HL-60/S4 treated with retinoic acid at 250 ng/mL for 4 days and 3 days (cell line): Measurements from ENCODE around the gene CRACR2A.

Experiments used
- in situ Hi-C: fragments of 300-500 bp; cut with MboI; formaldehyde crosslinking; loops from 2 replicates; pipeline ENCODE4 v1.7.0; 2022; ENCODE audit warnings: low sequenced_read_pairs

The CRACR2A gene

DNA sequence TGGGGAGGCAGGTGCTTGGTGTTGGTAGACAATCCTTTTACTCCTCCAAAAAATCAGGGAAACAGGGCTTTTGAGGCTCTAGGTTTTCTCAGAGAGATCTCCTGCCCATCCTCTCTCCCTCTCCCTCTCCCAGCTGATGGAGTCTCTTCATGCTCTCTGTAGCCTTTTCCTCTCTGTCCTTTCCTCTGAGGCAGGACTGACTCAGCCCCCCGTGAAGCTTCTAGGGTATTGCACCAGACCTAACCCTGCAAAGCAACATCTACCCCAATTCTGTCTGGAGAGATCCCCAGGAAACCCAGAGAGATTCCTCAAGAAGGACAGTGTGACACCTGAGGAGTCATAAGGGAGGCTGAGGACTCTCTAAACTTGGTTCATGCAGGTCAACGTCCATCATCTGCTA lies 66.4 kb downstream of the CRACR2A start:
- in situ Hi-C loops, result no loop called here

GRCh38 chr12:3685830-3686229 lies 67.1 kb downstream of the CRACR2A start:
- in situ Hi-C loops, result no loop called here

GRCh38 chr12:3684449-3685051 lies 68.4 kb downstream of the CRACR2A start:
- in situ Hi-C loops, result no loop called here

DNA sequence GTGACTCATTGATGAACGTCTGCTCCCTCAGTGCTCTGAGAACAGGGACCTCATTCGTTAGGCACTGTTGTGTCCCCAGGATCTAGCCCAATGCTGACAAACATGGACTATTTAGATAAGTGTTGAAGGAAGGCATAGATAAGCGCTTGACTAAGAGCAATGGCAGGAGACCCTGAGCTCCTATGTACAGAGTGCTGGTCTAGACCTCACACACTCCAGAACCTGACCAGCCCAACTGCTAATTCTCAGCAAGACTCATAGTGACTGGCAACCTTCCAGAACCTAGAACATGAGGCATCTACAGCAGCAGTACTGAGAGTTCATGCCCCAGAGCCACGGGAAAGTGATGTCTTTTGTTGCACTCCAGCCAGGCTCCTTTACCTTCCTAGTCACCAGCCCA lies 69.2 kb downstream of the CRACR2A start:
- in situ Hi-C loops, result no loop called here

GRCh38 chr12:3681595-3682061 lies 71.3 kb downstream of the CRACR2A start:
- in situ Hi-C loops, result no loop called here

DNA sequence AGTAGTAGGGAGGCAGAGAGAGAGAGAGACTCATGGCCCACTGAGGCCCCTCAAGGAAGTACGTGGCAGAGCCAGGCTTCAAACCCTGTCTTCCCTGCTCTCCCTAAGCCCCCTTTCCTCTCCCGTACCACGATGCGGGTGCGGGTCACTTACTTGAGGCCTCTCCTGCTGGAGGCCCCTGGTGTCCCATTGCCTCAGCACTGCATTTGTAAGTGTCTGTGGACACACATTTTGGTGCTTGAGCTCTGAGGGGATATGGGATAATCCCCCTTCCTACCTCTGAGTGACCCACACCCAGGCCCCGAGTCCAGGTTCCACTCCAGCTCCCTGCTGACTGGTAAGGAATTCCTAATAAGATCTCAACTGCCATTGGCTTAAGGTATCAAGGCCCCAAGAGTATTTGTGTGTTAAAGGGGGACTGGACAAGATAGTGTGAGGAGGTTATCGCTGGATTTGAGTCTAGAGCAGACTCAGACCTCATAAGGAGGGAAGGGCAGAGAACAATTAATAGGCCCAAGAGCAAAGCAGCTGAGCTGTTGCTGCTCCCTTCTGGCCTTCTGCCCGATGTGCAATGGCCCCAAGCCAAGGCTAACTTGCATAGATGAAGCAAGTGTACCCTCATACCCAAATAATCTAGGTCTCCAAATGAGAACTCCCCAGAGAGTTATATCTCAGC lies 71.9 kb downstream of the CRACR2A start:
- in situ Hi-C loops, result no loop called here

DNA sequence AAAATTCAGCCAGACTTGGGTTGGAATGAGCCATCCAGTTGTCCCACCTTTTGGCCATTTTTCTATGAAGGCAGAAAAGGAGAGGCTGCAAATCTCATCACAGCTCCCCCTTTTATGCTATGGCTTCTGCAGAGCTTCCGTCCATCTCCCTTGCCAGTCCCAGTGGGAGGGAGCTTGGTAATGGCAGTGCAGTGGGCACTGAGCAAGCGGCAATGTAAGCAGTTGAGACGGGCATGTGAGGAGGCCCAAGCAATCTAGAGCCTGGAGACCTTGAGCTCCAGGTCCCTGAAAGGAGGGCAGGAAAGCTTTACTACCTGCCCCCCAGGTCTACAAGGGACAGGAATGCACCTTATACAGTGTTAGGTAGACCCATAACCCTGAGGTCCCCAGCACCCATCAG lies 73.1 kb downstream of the CRACR2A start:
- in situ Hi-C loops, result no loop called here

- in situ Hi-C loops, result no loop called here
These were observed 75.3 kb downstream of the CRACR2A start for GRCh38 chr12:3677609-3678008.

GRCh38 chr12:3673981-3674708 lies 78.8 kb downstream of the CRACR2A start:
- in situ Hi-C loops, result no loop called here

DNA sequence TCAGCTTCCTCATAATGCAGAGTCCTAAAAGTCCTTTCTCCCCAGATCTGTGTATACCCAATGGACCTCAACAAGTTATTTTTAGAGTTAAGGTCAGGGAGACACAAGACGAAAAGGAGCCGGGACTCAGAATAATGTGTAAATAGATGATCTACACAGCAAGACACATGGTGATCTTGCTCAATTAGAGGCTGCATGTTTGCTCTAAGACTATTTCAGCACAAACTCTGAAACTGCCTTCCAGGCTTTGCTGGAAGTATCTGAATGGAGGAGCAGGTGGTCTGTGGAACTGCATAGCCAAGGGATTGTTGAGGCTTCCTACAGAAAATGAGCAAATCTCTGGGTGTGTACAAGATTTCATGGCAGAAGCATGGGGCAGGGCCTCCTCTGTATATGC lies 80.8 kb downstream of the CRACR2A start:
- in situ Hi-C loops, result no loop called here

DNA sequence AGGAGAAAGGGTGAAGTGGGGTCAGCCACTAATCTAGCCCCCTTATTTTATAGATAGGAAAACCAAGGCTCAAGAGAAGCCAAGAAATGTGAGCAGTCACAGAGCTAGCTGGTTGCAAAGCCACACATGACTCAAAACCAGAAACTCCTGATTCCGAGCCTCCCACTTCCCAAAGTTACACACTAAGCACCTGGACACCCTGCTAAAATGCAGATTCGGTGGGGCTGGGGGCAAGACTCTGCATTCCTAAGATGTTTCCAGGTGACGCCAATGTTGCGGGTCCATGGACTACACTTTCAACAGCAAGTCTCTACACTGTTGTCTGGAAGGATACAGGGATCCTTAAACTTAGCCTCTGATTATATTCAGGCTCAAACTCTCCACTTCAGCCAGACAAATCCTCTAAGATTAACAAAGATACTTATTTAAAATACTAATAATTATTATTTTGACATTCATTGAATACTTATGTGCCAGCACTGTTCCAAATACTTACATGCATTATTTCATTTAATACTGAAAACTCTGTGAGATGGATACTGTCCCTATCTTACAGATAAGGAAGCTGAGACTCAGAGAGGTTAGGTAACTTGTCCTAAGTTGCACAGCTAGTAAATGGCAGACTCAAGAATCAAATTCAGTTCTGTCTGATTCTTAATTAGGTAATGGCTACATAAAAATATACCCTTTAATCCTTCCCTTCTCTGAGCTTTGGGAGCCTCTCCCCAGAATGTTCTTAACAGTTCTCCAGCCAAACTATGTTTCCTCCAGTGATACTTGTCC lies 81.4 kb downstream of the CRACR2A start:
- in situ Hi-C loops, result no loop called here

- in situ Hi-C loops, result no loop called here
These were observed 82.8 kb downstream of the CRACR2A start for GRCh38 chr12:3670083-3670620.

- in situ Hi-C loops, result no loop called here
These were observed 83.3 kb downstream of the CRACR2A start for GRCh38 chr12:3669594-3669993.

- in situ Hi-C loops, result no loop called here
These were observed 84.3 kb downstream of the CRACR2A start for GRCh38 chr12:3668479-3669165.

- in situ Hi-C loops, result no loop called here
These were observed 85.4 kb downstream of the CRACR2A start for GRCh38 chr12:3667485-3667884.

- in situ Hi-C loops, result no loop called here
These were observed 86.5 kb downstream of the CRACR2A start for GRCh38 chr12:3666441-3666840.

DNA sequence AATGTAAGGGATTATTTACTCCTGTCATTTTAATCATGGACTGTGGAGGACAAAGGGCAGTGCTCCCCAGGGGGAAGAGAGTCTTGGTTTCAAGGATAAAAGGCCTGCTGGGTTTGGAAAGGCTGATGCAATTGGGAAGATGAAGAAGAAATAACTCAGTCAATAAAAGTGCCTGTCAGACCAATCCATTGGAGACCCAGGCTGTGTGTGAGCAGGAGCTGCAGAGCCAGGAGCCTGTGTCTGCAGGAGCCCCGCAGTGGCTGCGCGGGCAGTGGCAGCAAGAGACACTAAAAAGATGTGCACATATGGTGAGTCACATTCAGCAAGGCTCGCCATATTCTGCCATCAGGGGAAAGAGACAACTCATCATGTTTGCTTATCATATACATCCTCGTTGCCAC lies 90.4 kb downstream of the CRACR2A start:
- in situ Hi-C loops, result no loop called here

DNA sequence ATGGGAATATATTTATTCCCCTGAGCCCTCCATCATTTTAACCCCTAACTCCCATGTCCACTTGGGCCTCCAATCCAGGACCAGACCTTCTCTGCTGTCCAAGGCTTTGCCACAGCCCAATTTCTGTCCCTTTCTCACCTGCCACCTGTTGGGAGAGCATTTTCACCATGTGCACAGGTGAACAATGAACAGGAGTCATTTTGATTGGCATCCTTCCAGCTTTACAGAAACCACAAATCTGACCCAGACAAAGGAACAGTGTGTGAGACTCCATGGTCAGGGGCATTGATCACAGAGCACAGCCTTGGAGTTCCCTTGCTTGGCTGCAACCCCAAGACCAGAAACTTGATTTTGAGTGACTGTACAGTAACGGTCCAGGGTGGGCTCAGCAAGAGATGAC lies 91.9 kb downstream of the CRACR2A start:
- in situ Hi-C loops, result no loop called here

GRCh38 chr12:3658327-3659163 lies 94.4 kb downstream of the CRACR2A start:
- in situ Hi-C loops, result no loop called here
